ENCODE data around the gene AZIN2.

- TF ChIP-seq CTCF (IDR thresholded peaks at IDR 0.05) (no peak), EP300 (IDR thresholded peaks at IDR 0.05) (no peak), POLR2AphosphoS5 (IDR thresholded peaks at IDR 0.05) (no peak)
These were observed 37.5 kb upstream of the AZIN2 start for GRCh38 chr1:33043267-33044092.

Data from esophagus muscularis mucosa (tissue), 4 donors.